ENCODE data around the gene KLHL24. TPM values are rescaled to one million over a fixed set of nuclear protein-coding genes. Genes with fewer than 3 reads are reported as not detected.
A peak's percentile ranks its signal among the peaks of the same experiment; 100 is the strongest.
"Not testable (repeated sequence)": the region's sequence is repeated elsewhere in the genome, so short reads cannot be mapped to it uniquely, and the experiment has no call there.

Gene KLHL24
- total RNA-seq, 1 donor from 2014 or later, result 33.9 TPM

GRCh38 chr3:183688874-183689273 is 53.5 kb downstream of the KLHL24 start:
- no peak for DNase-seq
- Mint-ChIP-seq H3K27me3 (no peaks in the 10 kb centered on the region), H3K27ac (no peak overlapping the region), H3K9me3 (no peaks in the 10 kb centered on the region), H3K4me3 (no peak overlapping the region), H3K4me1 (no peaks in the 10 kb centered on the region), H3K36me3 (ENCODE audit: low read depth) (no peaks in the 10 kb centered on the region)
- ChIA-PET POLR2A (interaction anchor here (1.0 kb wide), 1 partner anchor 9 kb away, joined by 4 read pairs; the partner anchor contains the start of gene YEATS2), CTCF (no interaction called here)
- no peak for ATAC-seq (ENCODE audit: low read depth)
- no peak for TF ChIP-seq CTCF (IDR thresholded peaks at IDR 0.05)
- intact Hi-C loops (cut with micrococcal nuclease), result no loop called here

GRCh38 chr3:183689621-183690020 is 54.2 kb downstream of the KLHL24 start:
- H3K9me3 Mint-ChIP-seq; DNase-seq; ATAC-seq (ENCODE audit: low read depth); H3K36me3 Mint-ChIP-seq (ENCODE audit: low read depth); H3K4me3 Mint-ChIP-seq; CTCF ChIA-PET; H3K27ac Mint-ChIP-seq; H3K27me3 Mint-ChIP-seq; intact Hi-C loops (cut with micrococcal nuclease); H3K4me1 Mint-ChIP-seq: not testable (repeated sequence)
- POLR2A ChIA-PET, result interaction anchor here (1.0 kb wide), 1 partner anchor 8 kb away, joined by 4 read pairs; the partner anchor contains the start of gene YEATS2

- intact Hi-C loops (cut with micrococcal nuclease), result no loop called here
- POLR2A ChIA-PET, result no interaction called here
Observed at GRCh38 chr3:183690402-183690995, 55.1 kb downstream of the KLHL24 start.

GRCh38 chr3:183692436-183692835 is 57.0 kb downstream of the KLHL24 start:
- ATAC-seq (ENCODE audit: low read depth) (no peak), DNase-seq (no peak)
- intact Hi-C loops (cut with micrococcal nuclease), result no loop called here
- CTCF ChIA-PET, result no interaction called here
- Mint-ChIP-seq H3K4me3 (no peak overlapping the region), H3K9me3 (no peaks in the 10 kb centered on the region), H3K27me3 (no peaks in the 10 kb centered on the region), H3K4me1 (peaks cover 5% of the 10 kb centered on the region), H3K27ac (no peak overlapping the region), H3K36me3 (ENCODE audit: low read depth) (no peaks in the 10 kb centered on the region)
- POLR2A ChIA-PET, result interaction anchor here (0.6 kb wide), 1 partner anchor 12 kb away, joined by 3 read pairs; no protein-coding TSS in a partner anchor
- TF ChIP-seq CTCF (IDR thresholded peaks at IDR 0.05), result no peak

More at GRCh38 chr3:183690402-183690995, 55.1 kb downstream of the KLHL24 start:
- no peaks in the 10 kb centered on the region for H3K9me3 Mint-ChIP-seq
- H3K27ac Mint-ChIP-seq, result no peak overlapping the region
- TF ChIP-seq CTCF (IDR thresholded peaks at IDR 0.05), result no peak
- CTCF ChIA-PET, result no interaction called here
- no peaks in the 10 kb centered on the region for H3K4me1 Mint-ChIP-seq
- H3K4me3 Mint-ChIP-seq, result no peak overlapping the region
- no peaks in the 10 kb centered on the region for H3K36me3 Mint-ChIP-seq (ENCODE audit: low read depth)
- no peaks in the 10 kb centered on the region for H3K27me3 Mint-ChIP-seq
- DNase-seq (no peak), ATAC-seq (ENCODE audit: low read depth) (no peak)

GRCh38 chr3:183695569-183696364 is 60.3 kb downstream of the KLHL24 start:
- ChIA-PET POLR2A (no interaction called here), CTCF (no interaction called here)
- DNase-seq, result no peak
- H3K36me3 Mint-ChIP-seq (ENCODE audit: low read depth), result no peaks in the 10 kb centered on the region
- H3K4me3 Mint-ChIP-seq, result peak overlapping the region; percentile 24
- H3K4me1 Mint-ChIP-seq, result peaks cover 29% of the 10 kb centered on the region
- intact Hi-C loops (cut with micrococcal nuclease), result loop anchor here (5.0 kb wide), 1 partner anchor 103 kb away; no protein-coding TSS in a partner anchor
- no peaks in the 10 kb centered on the region for H3K9me3 Mint-ChIP-seq
- TF ChIP-seq CTCF (IDR thresholded peaks at IDR 0.05), result no peak
- H3K27me3 Mint-ChIP-seq, result no peaks in the 10 kb centered on the region
- ATAC-seq (ENCODE audit: low read depth), result no peak
- H3K27ac Mint-ChIP-seq, result no peak overlapping the region

All from activated B cell treated with CpG ODN at 0.5 μM for 24 hours (primary cell).